Brain microvascular endothelial cell (primary cell): ENCODE measurements around the gene ADAMTS12.

Experiments used
- DNase-seq: peaks from one replicate; pipeline ENCODE4 v3.0.0-alpha.2; 2020
- H3K27ac ChIP-seq: fragments of 250-450 bp; sonication (Bioruptor Pico); 2 replicates; pipeline ENCODE4 v1.5.1; 2020; ENCODE audit warnings: mild to moderate bottlenecking, moderate library complexity
- H3K27me3 ChIP-seq: fragments of 250-450 bp; sonication (Bioruptor Pico); replicated peaks from 2 replicates; pipeline ENCODE4 v1.5.1; 2020; ENCODE audit warnings: mild to moderate bottlenecking
- H3K36me3 ChIP-seq: fragments of 250-450 bp; sonication (Bioruptor Pico); replicated peaks from 2 replicates; pipeline ENCODE4 v1.5.1; 2020; ENCODE audit warnings: mild to moderate bottlenecking
- H3K4me3 ChIP-seq: 2 replicates; pipeline ENCODE4 v1.5.1; 2011; ENCODE audit warnings: low read depth, mild to moderate bottlenecking, control low read depth, low read length, moderate library complexity
- in situ Hi-C: cut with HindIII; loops from 2 replicates; pipeline ENCODE4 v1.10.0; 2017; ENCODE audit warnings: low sequenced_read_pairs, low pct_ligation_motif_present
- TF ChIP-seq, protein P1 (sequence below): IDR thresholded peaks from 2 replicates; pipeline ENCODE4 v1.5.1; 2011; ENCODE audit warnings: low read depth, mild to moderate bottlenecking, moderate library complexity, low read length, control low read depth, inconsistent platforms; ENCODE audit errors: missing control alignments

The ADAMTS12 gene

DNA sequence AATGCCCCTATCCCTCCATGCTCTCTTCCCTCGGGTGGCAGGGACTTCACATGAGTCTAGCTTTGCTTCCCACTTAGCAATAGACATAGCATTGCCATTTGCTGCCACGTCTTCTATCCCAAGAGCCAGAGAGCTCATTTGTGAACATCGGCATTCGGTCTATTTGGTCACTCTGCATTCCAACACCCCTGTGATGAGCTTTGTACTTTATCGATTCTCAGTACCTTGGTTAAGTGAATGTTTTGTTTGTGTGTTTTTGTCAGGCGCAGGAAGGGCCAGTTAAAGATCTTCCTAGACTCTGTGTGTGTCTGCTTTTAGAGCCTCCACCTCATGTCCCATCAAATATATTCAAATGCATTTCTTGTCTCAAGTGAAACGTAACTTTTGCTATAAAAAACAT is 309.4 kb downstream of the ADAMTS12 start:
- Histone ChIP-seq H3K36me3 (peaks cover 74% of the 10 kb centered on the region), H3K4me3 (no peak overlapping the region), H3K27ac (no peak overlapping the region), H3K27me3 (no peaks in the 10 kb centered on the region)
- in situ Hi-C loops = no loop called here
- TF ChIP-seq, protein P1, sequence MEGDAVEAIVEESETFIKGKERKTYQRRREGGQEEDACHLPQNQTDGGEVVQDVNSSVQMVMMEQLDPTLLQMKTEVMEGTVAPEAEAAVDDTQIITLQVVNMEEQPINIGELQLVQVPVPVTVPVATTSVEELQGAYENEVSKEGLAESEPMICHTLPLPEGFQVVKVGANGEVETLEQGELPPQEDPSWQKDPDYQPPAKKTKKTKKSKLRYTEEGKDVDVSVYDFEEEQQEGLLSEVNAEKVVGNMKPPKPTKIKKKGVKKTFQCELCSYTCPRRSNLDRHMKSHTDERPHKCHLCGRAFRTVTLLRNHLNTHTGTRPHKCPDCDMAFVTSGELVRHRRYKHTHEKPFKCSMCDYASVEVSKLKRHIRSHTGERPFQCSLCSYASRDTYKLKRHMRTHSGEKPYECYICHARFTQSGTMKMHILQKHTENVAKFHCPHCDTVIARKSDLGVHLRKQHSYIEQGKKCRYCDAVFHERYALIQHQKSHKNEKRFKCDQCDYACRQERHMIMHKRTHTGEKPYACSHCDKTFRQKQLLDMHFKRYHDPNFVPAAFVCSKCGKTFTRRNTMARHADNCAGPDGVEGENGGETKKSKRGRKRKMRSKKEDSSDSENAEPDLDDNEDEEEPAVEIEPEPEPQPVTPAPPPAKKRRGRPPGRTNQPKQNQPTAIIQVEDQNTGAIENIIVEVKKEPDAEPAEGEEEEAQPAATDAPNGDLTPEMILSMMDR = no peak
- no peak for DNase-seq

DNA sequence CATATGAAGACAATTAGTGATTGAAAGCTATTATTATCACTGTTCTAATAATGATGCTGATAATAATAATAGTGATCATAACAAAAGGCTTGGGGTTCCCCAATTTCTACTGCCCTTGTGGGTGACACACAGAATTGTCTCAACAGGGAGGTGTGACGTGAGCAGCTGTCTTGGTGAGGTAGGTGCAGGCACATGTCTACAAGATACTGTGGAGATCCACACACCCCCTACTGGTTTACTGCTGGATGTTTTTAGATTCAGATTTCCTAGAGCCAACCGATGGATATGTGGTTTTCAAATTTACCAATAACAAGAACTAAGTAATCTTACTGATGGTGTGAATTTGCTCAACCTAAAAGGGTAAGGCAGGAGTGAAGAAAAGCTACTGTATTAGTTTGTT is 312.0 kb downstream of the ADAMTS12 start:
- TF ChIP-seq, protein P1 = peak; percentile 18
- in situ Hi-C loops = no loop called here
- peaks cover 83% of the 10 kb centered on the region for H3K36me3 ChIP-seq
- DNase-seq = no peak
- no peak overlapping the region for H3K27ac ChIP-seq
- no peaks in the 10 kb centered on the region for H3K27me3 ChIP-seq
- H3K4me3 ChIP-seq = no peak overlapping the region

DNA sequence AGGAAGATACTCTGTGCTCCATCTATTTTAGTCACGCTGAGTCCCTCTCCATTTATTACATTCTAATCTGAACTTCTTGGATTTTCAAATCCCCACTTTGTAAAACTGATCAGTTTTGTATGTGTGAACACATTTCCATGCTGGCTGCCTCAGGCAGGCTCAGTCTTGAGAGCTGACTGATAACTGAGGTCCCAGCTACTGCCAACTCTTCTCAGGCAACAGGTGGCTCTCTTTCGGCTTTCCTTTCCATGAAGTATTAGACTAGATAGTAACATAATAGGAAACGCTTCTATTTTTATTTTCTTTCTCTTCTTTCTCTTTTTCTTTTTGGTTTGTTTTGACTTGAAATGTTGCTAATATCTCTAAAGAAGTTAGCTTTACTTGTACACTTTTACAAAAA is 312.6 kb downstream of the ADAMTS12 start:
- in situ Hi-C loops = no loop called here
- TF ChIP-seq, protein P1 = no peak
- Histone ChIP-seq H3K27me3 (no peaks in the 10 kb centered on the region), H3K27ac (no peak overlapping the region), H3K4me3 (no peak overlapping the region), H3K36me3 (peaks cover 80% of the 10 kb centered on the region)
- no peak for DNase-seq

DNA sequence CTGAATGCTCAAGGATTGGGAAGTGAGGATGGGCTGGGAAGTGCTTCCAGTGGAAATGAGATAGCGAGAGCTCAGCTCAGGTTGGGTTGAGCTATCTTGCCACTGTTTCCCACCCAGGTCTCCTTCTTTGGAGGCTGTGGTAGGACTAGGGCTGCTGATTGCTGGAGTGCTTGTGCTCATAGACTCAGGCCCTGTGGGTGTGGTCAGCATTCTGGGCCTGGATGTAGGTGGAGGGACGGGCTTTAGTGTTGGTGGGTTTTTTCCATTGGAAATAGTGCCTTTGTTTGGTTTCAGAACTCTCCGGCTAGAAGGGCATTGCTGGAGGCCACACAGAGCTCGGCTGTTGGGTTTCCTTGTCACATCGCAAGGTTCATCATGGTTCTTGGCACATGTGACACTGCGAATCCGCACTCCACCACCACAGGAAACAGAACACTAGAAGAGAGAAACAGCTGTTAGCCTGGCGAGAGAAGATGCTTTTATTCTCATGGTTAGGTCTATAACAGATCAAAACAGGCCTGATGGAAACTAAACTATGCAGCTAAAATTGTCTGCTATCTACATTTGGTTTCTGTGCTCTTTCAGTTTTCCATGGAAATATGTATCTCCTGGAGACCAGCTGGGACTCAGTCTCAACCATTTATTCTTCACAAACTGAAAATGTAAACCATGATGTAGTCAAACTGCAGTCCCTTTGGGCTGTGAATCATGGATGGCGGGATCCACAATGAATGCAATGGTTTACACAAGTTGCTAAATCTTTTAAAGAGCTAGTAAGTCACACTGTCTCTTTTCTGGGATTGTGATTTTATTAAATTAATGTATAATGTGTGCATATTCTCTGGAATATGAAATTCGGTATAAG is 314.8 kb downstream of the ADAMTS12 start:
- Histone ChIP-seq H3K36me3 (peaks cover 65% of the 10 kb centered on the region), H3K27ac (no peak overlapping the region), H3K4me3 (no peak overlapping the region), H3K27me3 (no peaks in the 10 kb centered on the region)
- in situ Hi-C loops = no loop called here
- no peak for DNase-seq
- TF ChIP-seq, protein P1 = no peak

DNA sequence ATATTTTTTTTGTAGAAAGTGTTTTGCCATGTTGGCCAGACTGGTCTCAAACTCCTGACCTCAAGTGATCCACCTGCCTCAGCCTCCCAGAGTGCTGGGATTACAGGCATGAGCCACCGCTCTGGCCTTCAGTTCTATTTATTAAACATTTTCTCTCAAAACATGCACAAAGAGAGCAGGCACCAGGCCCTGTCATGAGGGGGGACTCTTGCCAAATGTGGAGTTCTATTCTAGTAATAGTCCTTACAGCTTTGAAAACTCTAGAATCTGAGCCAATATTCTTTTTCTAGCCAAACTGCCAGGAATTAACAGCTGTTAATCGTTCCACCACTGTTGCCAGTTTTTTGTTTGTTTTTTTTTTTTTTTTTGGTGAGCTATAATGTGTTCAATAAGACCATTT is 326.5 kb downstream of the ADAMTS12 start:
- TF ChIP-seq, protein P1 = no peak
- DNase-seq = no peak
- Histone ChIP-seq H3K36me3 (peaks cover 3% of the 10 kb centered on the region), H3K27me3 (no peaks in the 10 kb centered on the region), H3K27ac (no peak overlapping the region), H3K4me3 (no peak overlapping the region)
- in situ Hi-C loops = no loop called here
